Dermis lymphatic vessel endothelial cell (primary cell): ENCODE measurements around the gene SRGAP1. TPM values are rescaled to one million over a fixed set of nuclear protein-coding genes. Genes with fewer than 3 reads are reported as not detected.

Source experiments
- total RNA-seq: library from RNA; depleted of rRNA; stranded (reverse); fragments of >200 nt; gene quantifications from 2 replicates; pipeline ENCODE4 v1.2.1, GENCODE V29; 2014

SRGAP1 gene
- total RNA-seq: 2.1 and 5.9 TPM in 2 replicates

GRCh38 chr12:63844391-63845341 is at the start of gene SRGAP1:
Gene SRGAP1 (plus strand): TSS chr12:63844700. CDS start chr12:63844817, 117 bp downstream.

Other genes with a start within 250 kb of the SRGAP1 start
- gene DPY19L2, start 176.2 kb upstream of the SRGAP1 start, total RNA-seq: 0.17 and 0.43 TPM in 2 replicates
- gene RXYLT1, start 64.8 kb upstream of the SRGAP1 start, total RNA-seq: 8.6 and 15.6 TPM in 2 replicates